GM10847 (cell line): ENCODE measurements around the gene ERGIC1.

ENCODE experiments used
- POLR2A ChIP-seq: IDR thresholded peaks from 2 replicates; pipeline ENCODE4 v1.6.1; 2011; ENCODE audit not compliant: insufficient read length; ENCODE audit errors: extremely low read depth

ERGIC1 gene

GRCh38 chr5:172796306-172796705, 37.7 kb upstream of the ERGIC1 start:
- TF ChIP-seq POLR2A, result no peak

GRCh38 chr5:172797771-172798191, 36.3 kb upstream of the ERGIC1 start:
- TF ChIP-seq POLR2A, result no peak

GRCh38 chr5:172798422-172799215, 35.4 kb upstream of the ERGIC1 start:
- TF ChIP-seq POLR2A, result no peak

- TF ChIP-seq POLR2A, result no peak
These were observed 34.6 kb upstream of the ERGIC1 start for GRCh38 chr5:172799416-172799815.

GRCh38 chr5:172800088-172800551, 33.9 kb upstream of the ERGIC1 start:
- TF ChIP-seq POLR2A, result no peak

GRCh38 chr5:172801179-172801671, 32.8 kb upstream of the ERGIC1 start:
- no peak for TF ChIP-seq POLR2A

GRCh38 chr5:172802112-172802511, 31.9 kb upstream of the ERGIC1 start:
- TF ChIP-seq POLR2A, result no peak

- TF ChIP-seq POLR2A, result no peak
These were observed 31.4 kb upstream of the ERGIC1 start for GRCh38 chr5:172802567-172803176.

- no peak for TF ChIP-seq POLR2A
These were observed 28.9 kb upstream of the ERGIC1 start for GRCh38 chr5:172805018-172805683.

- TF ChIP-seq POLR2A, result no peak
These were observed 28.3 kb upstream of the ERGIC1 start for GRCh38 chr5:172805736-172806255.

GRCh38 chr5:172806897-172807672, 27.0 kb upstream of the ERGIC1 start:
- TF ChIP-seq POLR2A, result no peak

- TF ChIP-seq POLR2A, result no peak
These were observed 26.2 kb upstream of the ERGIC1 start for GRCh38 chr5:172807766-172808311.

GRCh38 chr5:172809774-172810173, 24.3 kb upstream of the ERGIC1 start:
- TF ChIP-seq POLR2A, result no peak

- TF ChIP-seq POLR2A, result no peak
These were observed 18.4 kb upstream of the ERGIC1 start for GRCh38 chr5:172815631-172816030.
